ENCODE results near the gene TAP2. TPM values are rescaled to one million over a fixed set of nuclear protein-coding genes. Genes with fewer than 3 reads are reported as not detected.

Gene TAP2
- total RNA-seq (10 to 100 TPM; 13.6 to 18.5 (median 16.5) TPM), polyA plus RNA-seq (10 to 100 TPM in 1 of 3 donors, 1 to 10 TPM in 2; 7.6 to 16.6 (median 7.7) TPM)
- long read RNA-seq, donor 1, partial matches to known transcripts = 0 of 1 reads
- long read RNA-seq, donor 1, other reads (novel, unspliced or antisense) = 1 of 1 reads
- long read RNA-seq, donor 2, full-length matches to known transcripts = 3 of 3 reads
- long read RNA-seq, donor 2, partial matches to known transcripts = 0 of 3 reads
- long read RNA-seq, donor 2, other reads (novel, unspliced or antisense) = 0 of 3 reads

DNA sequence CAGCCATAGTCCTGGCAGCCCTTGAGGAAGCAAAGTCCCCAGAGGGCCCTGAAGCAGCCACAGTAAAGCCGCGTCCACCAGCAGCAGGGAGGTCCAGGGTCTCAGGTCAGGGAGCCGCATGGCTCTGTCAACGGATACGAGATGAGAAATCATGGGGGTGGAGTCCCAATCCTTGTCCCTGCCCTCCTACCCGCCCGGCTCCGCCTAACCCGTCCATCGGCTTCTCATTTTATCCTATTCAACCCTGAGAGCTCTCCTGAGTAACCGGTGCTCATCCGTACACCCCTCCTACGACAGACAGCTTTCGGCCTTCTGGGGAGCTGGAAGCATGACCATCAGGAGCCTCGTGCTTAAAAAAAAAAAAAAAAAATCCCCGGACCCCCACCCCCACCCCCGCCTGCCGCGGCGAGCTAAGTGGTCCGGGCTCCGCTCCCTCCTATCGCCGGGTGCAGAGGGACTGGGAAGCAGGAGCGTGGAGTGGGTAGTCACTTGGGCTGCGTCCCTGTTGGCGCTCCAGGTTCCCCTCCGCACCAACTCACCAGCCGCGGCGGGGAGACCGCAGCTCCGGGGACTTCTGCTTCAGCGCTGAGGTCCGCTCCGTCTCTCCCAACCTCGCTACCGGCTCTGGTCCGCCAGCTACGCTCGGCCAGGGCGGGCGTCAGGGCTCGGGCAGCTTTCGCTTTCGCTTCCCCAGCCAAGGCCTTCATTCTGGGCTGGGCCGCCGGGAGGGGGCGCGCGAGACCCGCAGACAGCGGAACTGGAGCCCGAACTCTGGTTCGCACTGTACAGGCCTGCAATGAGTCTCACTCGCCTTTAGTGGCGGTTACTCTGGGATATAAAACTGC, at the start of gene TAP2:
Gene TAP2 (minus strand): TSS at position 626 of the 845 bp plus-strand sequence. CDS start 506 bp downstream, at position 120.
- peaks cover 12% of the 10 kb centered on the region for H3K4me1 ChIP-seq
- 0 to 2% (median 0%) methylated on average over 49 to 57 of the region's 57 CpGs for WGBS, 3 donors

DNA sequence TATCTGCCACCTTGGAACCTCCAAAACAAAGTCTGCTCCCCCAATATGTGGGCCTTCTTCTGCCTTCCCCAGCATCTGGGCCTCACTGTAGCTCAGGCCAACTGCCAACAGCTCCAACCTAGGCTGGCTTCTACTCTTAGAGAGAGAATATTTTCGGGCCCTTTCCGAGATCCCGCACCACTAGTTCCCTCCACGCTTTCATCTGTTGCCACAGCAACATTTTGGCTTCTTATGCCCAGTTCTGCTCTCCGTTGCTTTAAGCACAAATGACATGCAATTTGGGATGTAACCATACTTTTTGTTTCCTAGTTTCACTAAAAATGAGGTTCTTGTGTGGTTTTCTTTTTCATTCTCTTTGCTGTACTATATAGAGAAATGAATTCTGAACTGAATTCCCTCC, 49.1 kb upstream of the TAP2 start:
- ATAC-seq (no peak), DNase-seq (no peak)
- intact Hi-C loops (cut with DNase I) = loop anchor here (2.0 to 5.0 kb wide), 4 partner anchors 45 to 97 kb away; partner anchors contain the start of gene HLA-DMA (in 1 of the 2)
- 59 to 76% (median 63%) methylated on average over 5 of the region's 5 CpGs for WGBS, 3 donors
- Histone ChIP-seq H3K9me3 (no peaks in the 10 kb centered on the region), H3K4me1 (no peaks in the 10 kb centered on the region), H3K4me3 (no peak overlapping the region), H3K36me3 (ENCODE audit: insufficient read depth in 1 of 2, low read depth in 1 of 2) (no peaks in the 10 kb centered on the region), H3K27ac (no peak overlapping the region), H3K27me3 (ENCODE audit: insufficient read depth in 3 of 3, low read length in 2 of 3) (no peaks in the 10 kb centered on the region)
- TF ChIP-seq, protein P1, sequence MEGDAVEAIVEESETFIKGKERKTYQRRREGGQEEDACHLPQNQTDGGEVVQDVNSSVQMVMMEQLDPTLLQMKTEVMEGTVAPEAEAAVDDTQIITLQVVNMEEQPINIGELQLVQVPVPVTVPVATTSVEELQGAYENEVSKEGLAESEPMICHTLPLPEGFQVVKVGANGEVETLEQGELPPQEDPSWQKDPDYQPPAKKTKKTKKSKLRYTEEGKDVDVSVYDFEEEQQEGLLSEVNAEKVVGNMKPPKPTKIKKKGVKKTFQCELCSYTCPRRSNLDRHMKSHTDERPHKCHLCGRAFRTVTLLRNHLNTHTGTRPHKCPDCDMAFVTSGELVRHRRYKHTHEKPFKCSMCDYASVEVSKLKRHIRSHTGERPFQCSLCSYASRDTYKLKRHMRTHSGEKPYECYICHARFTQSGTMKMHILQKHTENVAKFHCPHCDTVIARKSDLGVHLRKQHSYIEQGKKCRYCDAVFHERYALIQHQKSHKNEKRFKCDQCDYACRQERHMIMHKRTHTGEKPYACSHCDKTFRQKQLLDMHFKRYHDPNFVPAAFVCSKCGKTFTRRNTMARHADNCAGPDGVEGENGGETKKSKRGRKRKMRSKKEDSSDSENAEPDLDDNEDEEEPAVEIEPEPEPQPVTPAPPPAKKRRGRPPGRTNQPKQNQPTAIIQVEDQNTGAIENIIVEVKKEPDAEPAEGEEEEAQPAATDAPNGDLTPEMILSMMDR (IDR thresholded peaks at IDR 0.05) = no peak

More for the DNA sequence above, at the start of gene TAP2:
- peak; percentile 97 to 98 (median 98) for ATAC-seq
- TF ChIP-seq, protein P1 (IDR thresholded peaks at IDR 0.05) = peak; percentile 96
- no peaks in the 10 kb centered on the region for H3K27me3 ChIP-seq (ENCODE audit: insufficient read depth in 3 of 3, low read length in 2 of 3)
- H3K4me3 ChIP-seq = peak within 1 kb of the TSS; percentile 94
- intact Hi-C loops (cut with DNase I) = loop anchor here (1.0 to 2.0 kb wide), 4 partner anchors 14 to 30 kb away; partner anchors contain the start of genes PSMB9 (in 1 of the 2) and TAP1 (in 1 of the 2)
- peak; percentile 96 to 98 for DNase-seq
- no peaks in the 10 kb centered on the region for H3K9me3 ChIP-seq
- peak within 1 kb of the TSS; percentile 95 for H3K27ac ChIP-seq
- H3K36me3 ChIP-seq (ENCODE audit: insufficient read depth in 1 of 2, low read depth in 1 of 2) = peaks cover 0 to 39% of the 10 kb centered on the region in 2 donors

DNA sequence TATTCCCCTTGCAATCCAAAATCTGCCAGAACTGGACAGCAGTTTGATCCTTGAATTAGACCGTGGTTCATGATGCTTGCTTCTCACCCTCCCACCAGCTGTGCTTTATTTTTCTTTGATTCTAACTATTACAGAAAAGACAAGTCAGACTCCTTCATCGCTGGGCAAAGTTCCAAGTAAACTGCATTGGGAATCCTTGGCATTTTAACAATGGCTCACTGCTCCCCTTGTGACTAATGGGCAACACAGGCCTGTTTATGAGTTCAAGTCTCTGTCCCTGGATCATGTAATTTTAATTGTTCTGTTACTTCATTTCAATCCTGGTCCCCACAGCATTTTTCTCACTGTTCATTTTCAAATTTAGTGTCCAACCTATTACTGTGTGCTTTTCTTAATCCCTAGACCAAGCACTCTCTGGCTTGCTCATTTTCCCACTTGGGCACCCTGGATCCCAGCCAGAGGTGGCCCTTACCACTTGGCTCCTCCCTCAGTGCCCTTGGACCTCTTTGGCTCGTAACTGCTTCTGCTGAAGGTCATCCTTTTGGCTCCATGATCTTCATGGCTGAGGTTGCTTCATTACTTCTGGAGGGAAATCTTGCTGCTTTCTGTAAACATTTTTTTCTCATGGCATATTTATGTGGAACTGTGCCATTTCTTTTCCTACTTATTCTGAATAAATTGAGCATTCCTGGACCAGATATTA, 48.3 kb upstream of the TAP2 start:
- H3K27me3 ChIP-seq (ENCODE audit: insufficient read depth in 3 of 3, low read length in 2 of 3) = no peaks in the 10 kb centered on the region
- DNase-seq = peak in 1 of 2 donors; percentile 27
- WGBS, 3 donors = 22 to 40% (median 29%) methylated on average over 3 of the region's 3 CpGs
- no peak overlapping the region for H3K27ac ChIP-seq
- TF ChIP-seq, protein P1 (IDR thresholded peaks at IDR 0.05) = no peak
- H3K36me3 ChIP-seq (ENCODE audit: insufficient read depth in 1 of 2, low read depth in 1 of 2) = no peaks in the 10 kb centered on the region
- H3K9me3 ChIP-seq = no peaks in the 10 kb centered on the region
- H3K4me3 ChIP-seq = no peak overlapping the region
- intact Hi-C loops (cut with DNase I) = loop anchor here (2.0 to 5.0 kb wide), 4 partner anchors 45 to 98 kb away; partner anchors contain the start of gene HLA-DMA (in 1 of the 2)
- no peak for ATAC-seq
- H3K4me1 ChIP-seq = no peaks in the 10 kb centered on the region

DNA sequence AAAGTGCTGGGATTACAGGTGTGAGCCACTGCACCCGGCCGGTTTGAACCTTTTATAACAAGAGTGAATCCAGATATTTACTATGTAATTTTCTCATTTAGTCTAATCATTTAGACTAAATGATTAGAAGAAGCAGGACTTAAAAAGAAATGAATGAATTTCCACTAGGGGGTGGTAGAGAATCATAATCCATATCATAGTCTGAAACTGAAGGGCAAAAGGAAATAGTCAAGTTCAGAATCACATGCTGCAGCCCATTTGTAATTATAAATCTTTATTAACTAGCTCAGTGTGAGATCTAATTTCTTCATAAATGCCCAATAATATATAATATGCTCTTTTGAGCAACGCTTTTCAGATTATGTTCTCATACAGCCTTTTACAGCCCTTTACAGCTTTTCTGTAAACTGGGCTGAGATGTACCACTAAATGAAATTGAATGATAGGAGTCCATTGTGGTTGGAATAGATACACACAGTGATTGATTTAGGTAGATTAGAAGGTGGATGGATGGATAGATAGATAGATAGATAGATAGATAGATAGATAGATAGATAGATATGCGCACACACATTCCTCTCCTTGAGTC, 47.3 kb upstream of the TAP2 start:
- DNase-seq (no peak), ATAC-seq (peak; percentile 62 to 78 (median 66))
- Histone ChIP-seq H3K27ac (no peak overlapping the region), H3K4me1 (no peaks in the 10 kb centered on the region), H3K27me3 (ENCODE audit: insufficient read depth in 3 of 3, low read length in 2 of 3) (no peaks in the 10 kb centered on the region), H3K9me3 (no peaks in the 10 kb centered on the region), H3K36me3 (ENCODE audit: insufficient read depth in 1 of 2, low read depth in 1 of 2) (no peaks in the 10 kb centered on the region), H3K4me3 (no peak overlapping the region)
- TF ChIP-seq, protein P1 (IDR thresholded peaks at IDR 0.05) = peak; percentile 71
- intact Hi-C loops (cut with DNase I) = loop anchor here (2.0 to 5.0 kb wide), 4 partner anchors 47 to 99 kb away; partner anchors contain the start of gene HLA-DMA (in 1 of the 2)
- 49 to 53% (median 49%) methylated on average over 4 of the region's 4 CpGs for WGBS, 3 donors
